ENCODE measurements around the gene FTCDNL1.

GRCh38 chr2:199717587-199717907, 133.4 kb downstream of the FTCDNL1 start:
- TF ChIP-seq CTCF (IDR thresholded peaks at IDR 0.05) (no peak), EP300 (IDR thresholded peaks at IDR 0.05) (no peak)
